ENCODE results near the gene KYAT1. TPM values are rescaled to one million over a fixed set of nuclear protein-coding genes. Genes with fewer than 3 reads are reported as not detected.

Gene KYAT1
- total and polyA plus RNA-seq, 2 of the 13 experiments (the other 11 are each of a cell fraction or from before 2014, with no cell fraction given): 9.2 to 46.5 TPM

DNA sequence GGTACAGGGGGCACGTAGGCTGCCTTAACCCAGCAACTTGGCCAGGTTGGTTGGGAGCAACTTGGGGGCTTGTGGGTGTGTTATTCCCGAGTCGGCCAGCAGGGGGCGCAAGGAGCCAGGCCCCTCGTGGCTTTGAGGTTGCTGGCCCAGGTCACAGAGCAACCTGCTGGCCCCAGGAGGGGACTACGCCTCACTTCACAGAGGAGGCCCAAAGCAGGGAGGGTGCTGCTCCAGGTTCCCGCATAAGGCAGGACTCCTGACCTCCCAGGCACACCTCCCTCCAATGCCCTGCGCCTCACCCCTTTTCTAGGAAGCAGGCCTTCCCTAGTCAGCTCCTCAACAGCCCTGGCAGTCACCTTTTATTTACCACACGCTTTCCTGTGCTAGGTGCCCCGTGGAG is 18.1 kb downstream of the KYAT1 start:
- H3K27ac ChIP-seq (ENCODE audit: extremely low read length, insufficient read depth, low read length): peak overlapping the region; percentile 49
- FAIRE-seq (peak; percentile 76), ATAC-seq (peak; percentile 99), DNase-seq (ENCODE audit: low spot score) (peak; percentile 72)
- H3K27me3 ChIP-seq (ENCODE audit: control insufficient read depth in 1 of 2, insufficient read depth in 2 of 2, low read length in 2 of 2): no peaks in the 10 kb centered on the region
- POLR2A ChIA-PET: interaction anchor here (0.7 to 1.0 kb wide), 2 partner anchors 14 to 16 kb away, joined by 3 to 4 read pairs; no protein-coding TSS in a partner anchor
- peaks cover 34% of the 10 kb centered on the region for H3K4me1 ChIP-seq (ENCODE audit: insufficient read depth, low read length)
- H3K9me3 ChIP-seq (ENCODE audit: low read length): no peaks in the 10 kb centered on the region
- no peaks in the 10 kb centered on the region; the same call in 1 of the 2 replicates for H4K20me1 ChIP-seq (ENCODE audit: insufficient read depth, low read length)
- 53% methylated on average over 5 of the region's 10 CpGs for WGBS (ENCODE audit: low lambda C conversion rate)
- no peaks in the 10 kb centered on the region; a peak in 1 of 5 replicates for H3K36me3 ChIP-seq (replicated peaks in 1 of 2; ENCODE audit: control insufficient read depth in 1 of 2, insufficient read depth in 2 of 2, low read length in 2 of 2)
- CTCF ChIA-PET (ENCODE audit: low intra/inter-chr PET ratio, low total read pairs): interaction anchor here (0.8 to 3.3 kb wide), 4 partner anchors 12 to 64 kb away, joined by 3 to 54 read pairs (median 11); no protein-coding TSS in a partner anchor
- BruUV-seq (replicated peaks): no TSS peak
- H3K4me3 ChIP-seq (replicated peaks in 1 of 3; ENCODE audit: insufficient read depth in 1 of 3, low read depth in 2 of 3, low read length in 3 of 3): no peak overlapping the region; a peak in 1 of 6 replicates
- H3K9ac ChIP-seq (ENCODE audit: insufficient read depth, low read depth, low read length): no peak overlapping the region; the same call in 1 of the 2 replicates
- H3K79me2 ChIP-seq (ENCODE audit: insufficient read depth, low read length): peaks cover 44% of the 10 kb centered on the region
- H3K4me2 ChIP-seq (ENCODE audit: low read depth, low read length): 0 out of 2 replicates have a peak overlapping the region, but pooled peaks have one; percentile 29
- intact Hi-C loops (cut with micrococcal nuclease; ENCODE audit: unreplicated experiment) (loop anchor here (1.0 to 2.0 kb wide), 2 partner anchors 15 to 65 kb away; no protein-coding TSS in a partner anchor), in situ Hi-C loops (cut with HindIII; ENCODE audit: extremely low pct_ligation_motif_present, low pct_unique_long_range_greater_than_20kb) (no loop called here)
- H2AFZ ChIP-seq (ENCODE audit: low read length): no peak overlapping the region
- TF ChIP-seq MTF2 (CRISPR knock-in tag; IDR thresholded peaks at IDR 0.05; ENCODE audit: borderline replicate concordance): no peak
- peak; percentile 38; the same call in 1 of the 2 replicates for TF ChIP-seq ZNF605 (CRISPR knock-in tag; IDR thresholded peaks at IDR 0.05)
- TF ChIP-seq ZNF256 (CRISPR knock-in tag; conservative IDR thresholded peaks at IDR 0.05): no peak
- TF ChIP-seq NKX3-1 (CRISPR knock-in tag; IDR thresholded peaks at IDR 0.05): no peak
- TF ChIP-seq, protein P1, sequence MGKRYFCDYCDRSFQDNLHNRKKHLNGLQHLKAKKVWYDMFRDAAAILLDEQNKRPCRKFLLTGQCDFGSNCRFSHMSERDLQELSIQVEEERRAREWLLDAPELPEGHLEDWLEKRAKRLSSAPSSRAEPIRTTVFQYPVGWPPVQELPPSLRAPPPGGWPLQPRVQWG (CRISPR knock-in tag; IDR thresholded peaks at IDR 0.05; ENCODE audit: borderline replicate concordance, low read depth): no peak
- TF ChIP-seq, protein P2, sequence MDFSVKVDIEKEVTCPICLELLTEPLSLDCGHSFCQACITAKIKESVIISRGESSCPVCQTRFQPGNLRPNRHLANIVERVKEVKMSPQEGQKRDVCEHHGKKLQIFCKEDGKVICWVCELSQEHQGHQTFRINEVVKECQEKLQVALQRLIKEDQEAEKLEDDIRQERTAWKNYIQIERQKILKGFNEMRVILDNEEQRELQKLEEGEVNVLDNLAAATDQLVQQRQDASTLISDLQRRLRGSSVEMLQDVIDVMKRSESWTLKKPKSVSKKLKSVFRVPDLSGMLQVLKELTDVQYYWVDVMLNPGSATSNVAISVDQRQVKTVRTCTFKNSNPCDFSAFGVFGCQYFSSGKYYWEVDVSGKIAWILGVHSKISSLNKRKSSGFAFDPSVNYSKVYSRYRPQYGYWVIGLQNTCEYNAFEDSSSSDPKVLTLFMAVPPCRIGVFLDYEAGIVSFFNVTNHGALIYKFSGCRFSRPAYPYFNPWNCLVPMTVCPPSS (IDR thresholded peaks at IDR 0.05): no peak
- TF ChIP-seq NFIC (IDR thresholded peaks at IDR 0.05; ENCODE audit: low read length): no peak
- TF ChIP-seq GABPB1 (CRISPR knock-in tag; IDR thresholded peaks at IDR 0.05): peak; percentile 46
- TF ChIP-seq FOSL1 (CRISPR knock-in tag; IDR thresholded peaks at IDR 0.05; ENCODE audit: borderline replicate concordance): no peak
- no peak for TF ChIP-seq ZNF121 (CRISPR knock-in tag; IDR thresholded peaks at IDR 0.05)
- TF ChIP-seq, protein P3, sequence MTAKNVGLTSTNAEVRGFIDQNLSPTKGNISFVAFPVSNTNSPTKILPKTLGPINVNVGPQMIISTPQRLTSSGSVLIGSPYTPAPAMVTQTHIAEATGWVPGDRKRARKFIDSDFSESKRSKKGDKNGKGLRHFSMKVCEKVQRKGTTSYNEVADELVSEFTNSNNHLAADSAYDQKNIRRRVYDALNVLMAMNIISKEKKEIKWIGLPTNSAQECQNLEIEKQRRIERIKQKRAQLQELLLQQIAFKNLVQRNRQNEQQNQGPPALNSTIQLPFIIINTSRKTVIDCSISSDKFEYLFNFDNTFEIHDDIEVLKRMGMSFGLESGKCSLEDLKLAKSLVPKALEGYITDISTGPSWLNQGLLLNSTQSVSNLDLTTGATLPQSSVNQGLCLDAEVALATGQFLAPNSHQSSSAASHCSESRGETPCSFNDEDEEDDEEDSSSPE (CRISPR knock-in tag; IDR thresholded peaks at IDR 0.05): 0 out of 2 replicates have a peak, but pooled peaks have one; percentile 13
- TF ChIP-seq, protein P4, sequence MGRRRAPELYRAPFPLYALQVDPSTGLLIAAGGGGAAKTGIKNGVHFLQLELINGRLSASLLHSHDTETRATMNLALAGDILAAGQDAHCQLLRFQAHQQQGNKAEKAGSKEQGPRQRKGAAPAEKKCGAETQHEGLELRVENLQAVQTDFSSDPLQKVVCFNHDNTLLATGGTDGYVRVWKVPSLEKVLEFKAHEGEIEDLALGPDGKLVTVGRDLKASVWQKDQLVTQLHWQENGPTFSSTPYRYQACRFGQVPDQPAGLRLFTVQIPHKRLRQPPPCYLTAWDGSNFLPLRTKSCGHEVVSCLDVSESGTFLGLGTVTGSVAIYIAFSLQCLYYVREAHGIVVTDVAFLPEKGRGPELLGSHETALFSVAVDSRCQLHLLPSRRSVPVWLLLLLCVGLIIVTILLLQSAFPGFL (CRISPR knock-in tag; IDR thresholded peaks at IDR 0.05): no peak
- TF ChIP-seq CREM (IDR thresholded peaks at IDR 0.05): no peak
- TF ChIP-seq CREM (CRISPR knock-in tag; IDR thresholded peaks at IDR 0.05): no peak
- 0 out of 2 replicates have a peak, but pooled peaks have one; percentile 25 for TF ChIP-seq ZSCAN25 (CRISPR knock-in tag; IDR thresholded peaks at IDR 0.05)
- no peak; the same call in 1 of the 2 replicates for TF ChIP-seq NRL (CRISPR knock-in tag; IDR thresholded peaks at IDR 0.05; ENCODE audit: borderline replicate concordance)
- no peak for TF ChIP-seq ZKSCAN5 (CRISPR knock-in tag; IDR thresholded peaks at IDR 0.05)
- 0 out of 2 replicates have a peak, but pooled peaks have one; percentile 72 for TF ChIP-seq ZFP90 (CRISPR knock-in tag; IDR thresholded peaks at IDR 0.05; ENCODE audit: borderline replicate concordance)
- TF ChIP-seq SP140L (CRISPR knock-in tag; IDR thresholded peaks at IDR 0.05; ENCODE audit: borderline replicate concordance): no peak
- TF ChIP-seq, protein P5, sequence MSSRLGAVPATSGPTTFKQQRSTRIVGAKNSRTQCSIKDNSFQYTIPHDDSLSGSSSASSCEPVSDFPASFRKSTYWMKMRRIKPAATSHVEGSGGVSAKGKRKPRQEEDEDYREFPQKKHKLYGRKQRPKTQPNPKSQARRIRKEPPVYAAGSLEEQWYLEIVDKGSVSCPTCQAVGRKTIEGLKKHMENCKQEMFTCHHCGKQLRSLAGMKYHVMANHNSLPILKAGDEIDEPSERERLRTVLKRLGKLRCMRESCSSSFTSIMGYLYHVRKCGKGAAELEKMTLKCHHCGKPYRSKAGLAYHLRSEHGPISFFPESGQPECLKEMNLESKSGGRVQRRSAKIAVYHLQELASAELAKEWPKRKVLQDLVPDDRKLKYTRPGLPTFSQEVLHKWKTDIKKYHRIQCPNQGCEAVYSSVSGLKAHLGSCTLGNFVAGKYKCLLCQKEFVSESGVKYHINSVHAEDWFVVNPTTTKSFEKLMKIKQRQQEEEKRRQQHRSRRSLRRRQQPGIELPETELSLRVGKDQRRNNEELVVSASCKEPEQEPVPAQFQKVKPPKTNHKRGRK (CRISPR knock-in tag; IDR thresholded peaks at IDR 0.05): no peak
